Epidermal melanocyte (primary cell): ENCODE data around the gene DNAJC17.

ENCODE experiments used
- DNase-seq: peaks from one replicate; pipeline ENCODE4 v3.0.0; 2011; ENCODE audit warnings: low spot score; ENCODE audit not compliant: insufficient read length

The DNAJC17 gene

DNA sequence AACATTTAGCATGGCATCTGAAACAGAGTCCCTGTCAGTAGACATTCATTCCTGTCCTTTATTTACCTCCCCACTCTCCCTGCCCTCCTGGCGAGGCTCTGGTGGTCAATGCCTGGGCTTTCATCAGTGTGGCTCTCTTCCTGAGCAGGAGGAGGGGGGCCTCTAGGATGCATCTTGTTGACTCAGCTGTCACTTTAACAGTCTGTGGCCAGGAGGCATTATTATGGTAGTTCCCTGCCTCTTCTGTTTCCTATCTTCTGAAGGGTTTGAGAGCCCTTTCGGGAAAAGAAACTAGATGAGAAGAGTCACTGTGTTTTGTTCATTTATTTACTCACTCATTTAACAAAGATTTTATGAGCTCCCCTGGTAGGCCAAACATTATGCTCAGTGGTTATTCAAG, 23.6 kb upstream of the DNAJC17 start:
- no peak for DNase-seq

DNA sequence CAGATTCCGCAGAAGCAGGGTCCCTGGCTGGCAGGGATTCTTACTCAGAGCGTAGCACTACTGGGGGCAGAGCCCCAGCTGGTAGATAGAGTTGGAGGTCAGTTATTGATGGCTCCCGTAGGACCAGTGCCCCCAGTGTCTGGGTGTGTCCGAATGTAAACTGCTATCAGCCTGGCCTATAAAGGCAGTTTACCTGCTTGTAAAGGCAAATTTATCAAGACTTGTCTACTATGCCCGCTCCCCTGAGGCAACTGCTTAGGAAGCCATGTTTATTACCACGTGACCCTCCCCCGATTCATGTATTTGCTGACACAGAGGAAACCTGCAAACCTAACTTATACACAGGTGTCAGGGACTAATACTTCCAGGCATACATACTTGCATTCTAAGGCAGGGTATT, 21.8 kb upstream of the DNAJC17 start:
- DNase-seq: no peak

DNA sequence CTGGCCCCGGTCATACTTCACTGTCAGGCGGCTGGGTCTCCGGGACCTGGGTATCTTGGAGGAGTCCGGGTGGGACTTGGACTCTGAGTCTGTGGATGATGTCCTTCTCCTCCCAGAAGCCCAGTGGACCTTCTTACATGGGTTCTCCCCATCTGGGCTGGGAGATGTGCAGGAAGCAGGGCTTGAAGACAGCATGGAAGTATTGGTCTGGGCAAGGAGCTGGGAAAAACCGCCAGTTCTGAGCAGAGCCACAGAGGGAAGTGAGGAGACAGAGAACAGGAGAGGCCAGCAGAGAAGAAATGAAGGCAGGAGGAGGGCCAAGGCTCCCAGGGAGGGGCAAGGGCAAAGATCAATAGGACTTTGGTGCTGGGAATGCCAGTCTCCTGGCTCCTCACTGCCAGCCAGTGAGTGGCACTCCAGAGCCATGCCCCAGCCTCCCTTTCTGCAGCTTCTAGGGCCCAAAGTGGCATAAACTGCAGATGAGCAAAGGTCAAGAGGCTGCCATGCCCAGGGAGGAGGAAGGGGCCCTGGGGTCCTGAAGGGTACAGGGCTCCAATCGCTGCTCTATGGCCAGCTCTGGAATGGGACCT, 21.3 kb upstream of the DNAJC17 start, which contains the start of gene PPP1R14D:
PPP1R14D (minus strand) TSS at position 262 of the 590 bp plus-strand sequence; CDS start at position 195, 67 bp downstream.
- DNase-seq: no peak

DNA sequence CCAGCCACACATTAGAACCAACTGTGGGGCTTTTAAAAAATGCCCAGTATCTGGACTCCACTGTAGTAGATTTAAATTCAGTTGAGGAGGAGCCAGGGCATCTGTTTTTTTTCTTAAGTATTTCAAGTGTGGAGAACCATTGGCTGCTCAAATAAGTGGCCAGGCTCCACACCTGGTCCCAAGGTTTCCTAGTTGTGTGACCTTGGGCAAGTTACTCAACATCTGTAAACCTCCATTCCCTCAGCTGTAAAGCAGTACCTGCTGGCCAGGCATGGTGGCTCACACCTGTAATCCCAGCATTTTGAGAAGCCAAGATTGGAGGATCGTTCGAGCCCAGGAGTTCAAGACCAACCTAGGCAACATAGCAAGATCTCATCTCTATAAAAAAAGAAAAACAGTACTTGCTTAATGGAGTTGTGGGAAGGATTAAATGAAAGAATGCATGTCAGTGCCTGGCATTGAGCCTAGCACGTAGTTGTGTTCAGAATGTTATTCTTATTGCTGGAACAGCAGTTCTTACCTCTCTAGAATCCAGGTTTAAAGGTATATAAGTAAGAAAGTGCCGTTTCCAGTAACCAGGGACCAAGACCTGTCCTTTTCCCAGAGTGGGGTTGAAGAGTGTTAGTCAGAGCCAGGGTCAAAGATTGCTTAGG, 19.3 kb upstream of the DNAJC17 start:
- DNase-seq: no peak

DNA sequence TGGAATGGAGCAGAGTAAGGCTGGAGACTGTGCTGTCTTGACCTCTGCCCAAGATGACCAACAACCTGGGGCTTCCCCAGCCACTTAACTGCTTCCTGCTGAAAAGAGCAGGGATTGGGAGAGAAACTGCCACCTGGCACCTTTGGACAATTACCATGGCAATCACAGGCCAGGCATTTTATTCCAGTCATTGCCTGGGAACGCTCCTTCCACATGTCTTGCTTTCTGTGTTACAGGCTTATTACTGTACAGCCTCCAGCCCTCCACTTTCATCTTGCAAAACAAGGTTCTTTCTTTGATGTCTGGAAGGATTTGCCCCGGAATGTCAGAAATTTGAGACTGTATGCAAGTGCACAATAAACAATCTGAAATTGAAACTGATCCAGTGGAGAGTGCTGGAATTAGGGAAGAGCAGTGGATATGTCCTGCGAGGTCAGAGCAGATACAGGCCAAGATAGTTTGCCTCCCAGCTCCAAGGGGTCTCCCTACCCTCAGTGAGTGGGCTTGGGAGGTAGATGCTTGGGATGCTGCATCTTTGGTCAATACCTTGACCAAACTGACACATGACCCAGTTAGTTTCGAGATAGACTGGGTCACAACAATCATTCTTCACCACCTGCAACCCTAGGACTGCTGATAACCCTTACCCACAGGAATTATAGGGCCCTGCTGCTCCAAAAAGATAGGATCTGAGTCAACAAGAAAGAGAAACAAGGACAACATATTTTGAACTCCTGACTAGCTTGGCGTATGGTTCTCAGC, 18.6 kb upstream of the DNAJC17 start:
- no peak for DNase-seq

DNA sequence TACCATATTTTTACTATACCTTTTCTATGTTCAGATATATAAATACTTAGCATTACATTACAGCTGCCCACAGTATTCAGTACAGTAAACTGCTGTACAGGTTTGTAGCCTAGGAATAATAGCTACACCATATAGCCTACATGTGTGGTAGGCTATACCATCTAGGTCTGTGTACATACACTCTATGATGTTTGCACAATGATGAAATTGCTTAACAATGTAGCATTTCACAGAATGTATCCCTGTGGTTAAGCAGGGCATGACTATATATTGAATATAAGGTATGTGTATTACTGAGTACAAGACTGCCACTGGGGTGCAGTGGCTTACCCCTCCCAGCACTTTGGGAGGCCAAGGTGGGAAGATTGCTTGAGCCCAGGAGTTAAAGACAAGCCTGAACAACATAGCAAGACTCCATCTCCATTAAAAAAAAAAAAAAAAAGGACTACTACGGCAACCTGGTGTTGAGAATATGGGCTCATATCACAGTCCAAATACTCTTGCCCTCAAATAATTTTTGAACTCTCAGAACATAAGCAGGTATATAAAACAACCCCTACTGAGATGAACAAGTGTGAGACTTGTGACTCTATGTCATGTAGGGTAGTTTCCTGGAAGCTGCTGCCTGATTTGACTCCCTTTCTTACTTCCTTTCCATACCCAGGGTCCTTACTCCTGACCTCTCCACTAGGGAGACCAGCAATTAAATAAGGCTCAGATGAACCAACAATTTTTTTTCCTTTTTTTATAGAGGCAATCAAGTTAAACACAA, 16.5 kb upstream of the DNAJC17 start:
- DNase-seq: no peak

DNA sequence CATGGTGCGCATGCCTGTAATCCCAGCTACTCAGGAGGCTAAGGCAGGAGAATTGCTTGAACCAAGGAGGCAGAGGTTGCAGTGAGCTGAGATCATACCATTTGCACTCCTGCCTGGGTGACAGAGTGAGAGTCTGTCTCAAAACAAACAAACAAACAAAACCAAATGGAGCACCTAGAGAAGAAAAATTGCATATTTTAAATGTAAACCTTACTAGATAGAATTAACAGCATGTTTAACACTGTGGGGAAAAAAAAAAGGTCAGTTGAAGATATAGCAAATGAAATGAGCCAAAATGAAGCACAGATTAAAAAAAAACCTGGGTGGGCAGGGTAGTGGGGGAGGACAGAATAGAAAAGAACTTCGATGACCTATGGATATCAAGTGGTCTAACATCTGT, 13.9 kb upstream of the DNAJC17 start:
- DNase-seq: no peak

DNA sequence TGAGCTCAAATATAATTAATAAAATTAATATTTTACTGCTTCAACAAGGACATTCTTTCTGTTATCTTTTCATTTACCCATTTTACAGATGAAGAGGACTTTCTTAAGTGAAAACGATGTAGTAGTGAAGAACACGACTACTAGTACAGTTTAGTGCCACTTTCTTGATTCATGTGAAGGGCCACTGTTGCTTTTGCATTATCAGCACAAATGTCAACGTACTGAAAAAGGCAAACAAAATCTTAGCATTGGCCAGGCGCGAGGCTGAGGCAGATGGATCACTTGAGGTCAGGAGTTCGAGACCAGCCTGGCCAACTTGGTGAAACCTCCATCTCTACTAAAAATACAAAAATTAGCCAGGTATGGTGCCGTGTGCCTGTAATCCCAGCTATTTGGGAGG, 11.8 kb upstream of the DNAJC17 start:
- DNase-seq: no peak

DNA sequence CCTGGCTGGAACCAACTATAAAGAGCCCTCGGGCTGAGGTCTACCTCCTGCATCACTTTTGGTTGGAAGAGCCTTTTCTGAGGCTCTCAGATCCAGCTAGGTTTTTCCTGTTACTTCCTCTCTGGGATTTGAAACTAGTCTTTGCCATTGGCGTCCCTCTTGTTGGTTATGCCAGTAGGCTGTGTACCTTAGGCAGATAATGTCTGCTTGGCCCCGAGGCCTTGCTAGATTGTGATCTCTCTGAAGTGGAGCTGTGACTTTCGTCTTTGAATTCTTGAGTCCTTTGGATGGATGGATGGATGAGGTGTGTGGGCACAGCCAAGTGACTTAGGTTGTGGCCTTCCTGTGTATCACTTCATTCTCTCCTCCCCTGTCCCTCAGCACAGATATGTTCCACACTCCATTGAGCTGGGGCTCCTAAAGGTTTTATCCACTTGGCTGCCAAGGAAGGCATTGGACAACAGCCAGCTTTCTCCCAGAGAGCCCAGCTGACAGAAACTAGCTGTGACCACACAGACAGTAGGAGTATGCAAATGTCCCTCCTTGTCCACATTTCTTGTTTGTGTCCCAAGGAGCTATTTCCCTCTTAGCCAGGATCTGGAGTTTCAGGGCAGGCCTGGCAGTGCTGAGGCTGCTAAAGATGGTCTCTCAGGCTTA, 7.9 kb upstream of the DNAJC17 start:
- DNase-seq: no peak

DNA sequence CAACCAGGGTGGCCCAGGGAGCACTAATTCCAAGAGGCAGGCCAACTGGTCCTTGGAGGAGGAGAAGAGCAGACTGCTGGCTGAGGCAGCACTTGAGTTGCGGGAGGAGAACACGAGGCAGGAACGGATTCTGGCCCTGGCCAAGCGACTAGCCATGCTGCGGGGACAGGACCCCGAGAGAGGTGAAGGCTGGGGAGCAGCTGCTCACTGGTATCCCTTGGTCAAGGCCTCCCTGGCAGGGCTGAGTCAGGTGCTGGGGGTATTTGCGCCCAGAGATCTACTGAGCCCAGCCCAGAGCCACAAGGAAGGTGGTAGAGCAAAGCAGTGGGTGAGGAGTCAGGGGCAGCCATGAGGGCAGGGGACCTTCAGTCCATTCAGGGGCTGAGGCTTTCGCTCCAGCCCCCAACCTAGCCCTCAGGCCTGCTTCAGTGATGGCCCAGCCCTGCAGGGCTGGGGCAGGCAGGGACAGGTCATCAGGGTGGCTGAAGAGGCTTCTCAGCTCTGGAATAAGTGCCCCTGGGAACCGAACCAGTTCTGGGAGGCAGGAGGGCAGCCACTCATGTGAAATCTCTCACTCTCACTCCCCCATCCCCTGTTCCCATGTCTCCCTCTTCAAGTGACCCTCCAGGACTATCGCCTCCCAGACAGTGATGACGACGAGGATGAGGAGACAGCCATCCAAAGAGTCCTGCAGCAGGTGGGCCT, 5.6 kb upstream of the DNAJC17 start:
- DNase-seq: no peak

DNA sequence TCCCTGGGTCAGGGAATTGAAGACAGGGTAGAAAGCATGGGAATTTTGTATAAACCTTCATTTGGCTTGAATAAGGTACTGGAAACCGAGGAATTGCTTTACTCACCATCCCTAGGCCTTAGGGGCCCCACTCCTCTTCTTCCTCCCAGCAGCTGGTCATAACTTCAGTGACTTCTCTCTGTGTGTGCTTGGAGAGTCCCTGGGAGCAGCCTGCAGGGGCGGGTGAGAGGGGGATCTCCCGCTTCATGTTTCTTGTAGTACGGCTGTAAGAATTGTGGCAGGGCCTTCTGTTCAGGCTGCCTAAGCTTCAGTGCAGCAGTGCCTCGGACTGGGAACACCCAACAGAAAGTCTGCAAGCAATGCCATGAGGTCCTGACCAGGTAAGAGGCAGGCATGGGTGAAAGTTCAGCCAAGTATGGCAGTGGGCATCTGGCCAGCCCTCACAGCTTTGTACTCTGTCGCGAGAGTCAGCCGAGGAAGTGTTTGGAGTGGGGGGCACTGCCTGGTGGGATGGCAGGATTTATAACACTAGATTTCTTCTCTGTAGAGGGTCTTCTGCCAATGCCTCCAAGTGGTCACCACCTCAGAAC, 1.7 kb upstream of the DNAJC17 start:
- DNase-seq: no peak

DNA sequence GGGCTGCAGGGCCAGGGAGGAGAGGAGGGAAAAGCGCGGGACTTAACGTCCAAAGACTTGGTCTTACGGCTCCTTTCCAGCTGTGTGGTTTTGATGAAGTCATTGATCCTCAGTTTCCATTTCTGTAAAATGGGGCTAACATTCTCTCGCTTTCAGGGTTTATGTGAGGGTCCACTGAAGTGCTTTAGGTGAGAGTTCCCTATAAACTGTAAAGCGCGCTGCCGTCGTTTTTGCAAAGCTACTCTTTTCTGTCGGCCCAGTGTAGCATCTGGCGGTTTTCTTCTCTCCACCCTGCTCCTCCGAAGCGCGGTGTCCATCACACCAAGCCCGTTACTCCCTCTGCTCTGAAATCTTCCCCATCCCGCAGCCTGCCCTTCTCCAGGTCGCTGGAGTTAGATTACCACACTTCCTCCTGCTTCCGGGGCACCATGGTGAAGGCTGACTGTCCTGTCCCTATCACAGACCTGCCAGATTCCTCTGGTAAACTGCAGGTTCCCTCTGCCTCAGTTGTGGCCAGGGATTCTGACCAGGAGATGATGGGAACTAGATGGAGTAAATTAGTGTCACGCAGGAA, 702 bp upstream of the DNAJC17 start:
- no peak for DNase-seq

DNA sequence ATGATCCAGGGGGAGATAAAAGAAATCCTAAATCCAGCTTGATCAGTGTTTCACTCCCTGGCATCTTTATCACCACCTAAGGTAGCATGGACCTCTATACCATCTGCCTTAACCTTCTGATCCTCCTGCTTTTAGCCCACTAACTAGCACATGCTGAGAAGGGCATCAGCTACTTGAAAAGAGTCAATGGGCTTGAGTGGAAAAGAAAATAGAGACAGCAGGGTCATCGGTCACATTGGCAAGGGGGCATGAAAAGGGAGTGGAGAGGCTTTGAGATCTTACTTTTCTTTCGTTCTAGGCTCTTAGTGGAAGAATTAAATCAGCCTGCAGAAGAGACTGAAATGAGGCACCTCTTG, 623 bp downstream of the DNAJC17 start:
- DNase-seq: no peak

DNA sequence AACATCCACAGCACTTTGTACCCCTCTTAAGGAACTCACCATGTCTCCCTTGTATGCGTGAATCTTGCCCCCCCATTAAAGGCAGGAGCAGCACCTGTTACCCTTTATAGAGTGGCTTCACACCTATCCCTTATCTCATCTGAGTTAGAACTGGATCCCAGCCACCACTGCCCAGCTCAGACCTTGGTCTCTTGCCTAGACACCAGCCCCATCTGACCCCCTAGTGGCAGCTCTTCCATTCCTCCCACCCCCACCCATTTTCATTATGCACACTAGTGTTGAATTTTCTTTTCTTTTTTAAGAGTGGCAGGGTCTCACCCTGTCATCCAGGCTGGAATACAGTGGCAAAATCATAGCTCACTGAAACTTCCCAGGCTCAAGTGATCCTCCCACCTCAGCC, 3.6 kb downstream of the DNAJC17 start:
- no peak for DNase-seq

DNA sequence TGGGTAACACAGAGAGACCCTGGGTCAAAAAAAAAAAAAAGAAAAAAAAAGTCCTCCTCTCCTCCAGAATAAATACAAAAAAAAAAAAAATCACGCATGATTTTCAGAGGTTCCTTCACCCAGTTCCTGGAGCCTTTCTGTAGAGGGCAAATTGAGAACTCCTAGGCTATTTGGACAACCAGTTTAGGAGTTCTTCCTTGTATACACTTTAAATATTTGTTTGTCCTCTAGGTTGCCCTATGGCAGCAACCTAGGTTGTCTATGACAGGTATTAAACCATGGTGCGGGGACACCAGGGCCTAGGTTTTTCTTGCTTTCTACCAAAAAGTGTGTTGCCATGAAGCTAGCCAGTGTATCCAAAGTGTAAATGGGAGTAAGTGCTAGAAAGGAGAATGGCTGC, 4.2 kb downstream of the DNAJC17 start:
- no peak for DNase-seq

DNA sequence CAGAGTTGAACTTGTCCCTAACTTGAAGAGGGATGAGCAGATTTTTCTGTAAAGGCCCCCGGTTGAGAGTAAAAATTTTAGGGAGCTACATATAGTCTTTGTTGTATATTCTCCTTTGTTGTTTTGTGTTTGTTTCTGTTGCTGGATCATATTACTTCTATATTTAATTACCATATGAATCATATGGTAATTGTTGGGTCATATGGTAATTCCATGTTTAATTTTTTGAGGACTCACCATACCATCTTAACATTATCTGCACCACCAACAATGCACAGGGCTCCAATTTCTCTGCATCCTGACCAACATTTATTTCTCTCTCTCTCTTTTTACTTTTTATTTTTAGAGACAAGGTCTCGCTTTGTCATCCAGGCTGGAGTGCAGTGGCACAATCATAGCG, 7.8 kb downstream of the DNAJC17 start:
- no peak for DNase-seq

DNA sequence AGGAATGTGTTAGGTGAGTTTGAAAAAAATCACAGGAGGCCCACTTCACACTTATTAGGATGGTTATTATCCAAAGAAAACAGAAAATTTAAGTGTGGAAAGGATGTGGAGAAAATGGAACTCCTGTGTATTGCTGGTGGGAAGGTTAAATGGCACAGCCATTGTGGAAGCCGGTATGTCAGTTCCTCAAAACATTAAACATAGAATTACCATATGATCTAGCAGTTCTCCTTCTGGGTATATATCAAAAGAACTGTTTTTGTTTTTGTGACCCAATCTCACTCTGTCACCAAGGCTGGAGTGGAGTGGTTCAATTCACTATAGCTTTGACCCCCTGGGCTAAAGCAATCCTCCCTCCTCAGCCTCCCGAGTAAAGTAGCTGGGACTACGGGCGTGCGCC, 10.8 kb downstream of the DNAJC17 start:
- no peak for DNase-seq

DNA sequence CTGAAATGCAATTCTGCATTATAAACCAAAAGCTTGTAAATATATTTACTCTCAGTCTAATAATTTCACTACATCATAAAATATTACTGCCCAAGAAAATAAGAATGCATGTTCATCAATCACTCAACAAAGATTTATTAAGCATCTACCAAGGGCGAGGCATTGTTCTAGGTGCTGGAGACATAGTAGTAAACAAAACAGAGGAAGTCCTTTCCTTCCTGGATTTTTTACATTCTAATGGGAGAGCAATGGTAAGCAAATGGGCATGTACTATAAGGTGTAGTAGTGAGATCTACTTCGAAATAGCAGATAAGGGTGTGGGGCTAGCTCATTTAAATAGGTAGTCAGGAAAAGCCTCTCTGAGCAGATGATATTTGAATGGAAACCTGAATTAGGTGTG, 11.2 kb downstream of the DNAJC17 start:
- no peak for DNase-seq

DNA sequence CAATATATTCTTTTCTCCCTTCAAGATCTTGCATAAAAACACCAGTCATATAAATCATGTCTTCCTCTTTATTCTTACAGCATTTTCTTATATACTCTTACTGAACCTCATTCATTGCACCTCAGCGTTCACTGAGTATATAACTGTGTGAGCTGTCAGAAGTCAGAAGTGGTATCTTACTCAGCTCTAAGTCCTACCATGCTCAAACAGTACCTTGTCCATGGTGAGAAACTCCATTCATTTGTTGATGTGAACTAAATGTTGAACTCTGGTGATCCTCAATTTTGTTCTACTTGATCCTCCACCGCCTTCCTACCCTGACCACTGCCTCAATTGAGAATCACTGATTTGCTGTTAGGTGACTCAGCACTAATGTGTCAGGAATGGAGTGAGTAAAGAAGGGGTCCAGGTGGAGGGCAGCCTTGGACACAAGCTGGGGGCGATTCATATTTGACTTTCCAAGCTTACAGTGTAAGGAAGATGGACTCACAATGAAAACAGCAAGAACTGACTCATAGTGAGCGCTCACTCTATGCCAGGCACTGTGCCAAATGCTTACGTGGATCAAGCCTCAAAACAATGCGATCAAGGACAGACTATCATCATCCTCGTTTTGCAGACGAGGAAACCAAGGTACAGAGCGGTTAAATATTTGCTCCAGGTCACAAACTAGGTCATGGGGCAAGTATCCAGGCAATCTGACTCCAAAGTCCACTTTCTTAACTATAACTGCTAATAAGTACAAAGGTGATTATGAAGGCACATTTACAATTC, 13.9 kb downstream of the DNAJC17 start:
- DNase-seq: no peak
